ENCODE results near the gene NR5A2. TPM values are rescaled to one million over a fixed set of nuclear protein-coding genes. Genes with fewer than 3 reads are reported as not detected.
A peak's percentile ranks its signal among the peaks of the same experiment; 100 is the strongest.
"Not testable (repeated sequence)": the region's sequence is repeated elsewhere in the genome, so short reads cannot be mapped to it uniquely, and the experiment has no call there.

The NR5A2 gene
- total RNA-seq, 1 donor from 2014 or later, result 8.3 TPM

DNA sequence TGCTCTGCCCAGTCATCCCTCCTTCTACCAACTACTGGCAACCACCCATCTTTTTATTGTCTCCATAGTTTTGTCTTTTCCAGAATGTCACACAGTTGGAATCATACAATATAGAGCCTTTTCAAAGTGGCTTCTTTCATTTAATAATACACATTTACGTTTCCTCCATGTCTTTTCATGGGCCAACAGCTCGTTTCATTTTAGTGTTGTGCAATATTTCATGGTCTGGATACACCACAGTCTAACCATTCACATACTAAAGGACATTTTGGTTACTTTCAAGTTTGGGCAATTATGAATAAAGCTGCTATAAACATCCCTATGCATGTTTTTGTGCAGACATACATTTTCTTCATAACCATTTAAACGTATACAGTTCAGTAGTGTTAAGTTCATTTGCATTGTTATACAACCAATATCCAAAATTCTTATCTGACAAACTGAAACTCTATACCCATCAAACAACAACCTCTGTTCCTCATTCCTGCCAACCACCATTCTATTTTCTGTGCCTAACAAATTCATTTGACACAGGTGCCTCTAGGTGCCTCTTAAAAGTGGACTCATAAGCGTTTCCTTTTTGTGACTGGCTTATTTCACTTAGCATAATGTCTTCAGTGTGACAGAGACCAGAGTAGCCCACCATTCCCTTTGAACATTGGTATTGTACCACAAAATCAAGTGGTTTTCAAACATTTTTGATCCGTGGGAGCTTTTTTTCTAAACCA is 138.1 kb downstream of the NR5A2 start:
- DNase-seq, result no peak

DNA sequence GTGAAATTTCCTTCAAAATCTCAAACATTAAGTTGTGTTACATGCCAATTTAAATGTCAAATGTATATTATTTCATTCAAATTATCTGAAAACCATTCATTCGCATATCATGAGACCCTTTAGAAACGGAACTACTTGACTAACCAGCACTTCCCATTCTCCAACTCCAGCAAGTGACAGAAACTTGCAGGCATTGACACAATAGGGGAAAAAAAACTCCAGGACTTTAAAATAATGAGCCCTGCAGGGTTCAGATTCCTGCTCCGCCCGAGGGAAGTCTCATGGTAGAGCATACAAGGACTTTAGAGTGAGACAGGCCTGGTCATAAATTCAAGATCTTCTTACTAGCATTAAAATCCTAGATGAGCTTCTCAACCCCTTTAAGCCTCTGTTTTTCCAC is 138.9 kb downstream of the NR5A2 start:
- DNase-seq, result no peak

DNA sequence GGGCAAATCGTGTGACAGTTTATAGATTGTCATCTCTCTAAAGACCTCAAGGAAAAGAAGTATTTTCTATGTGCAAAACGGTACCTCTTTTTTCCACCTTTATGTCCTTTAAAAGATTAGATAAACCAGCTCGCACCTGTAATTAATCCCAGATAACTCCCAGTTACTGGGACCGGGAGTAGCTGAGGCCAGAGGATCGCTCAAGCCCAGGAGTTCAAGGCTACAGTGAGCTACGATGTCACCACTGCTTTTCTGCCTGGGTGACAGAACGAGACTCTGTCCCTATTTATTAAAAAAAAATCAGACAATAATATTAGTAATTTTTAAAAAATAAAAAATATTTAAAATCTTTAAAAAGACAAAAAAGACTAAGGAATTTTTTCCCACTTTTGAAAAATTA is 141.4 kb downstream of the NR5A2 start:
- DNase-seq, result no peak

DNA sequence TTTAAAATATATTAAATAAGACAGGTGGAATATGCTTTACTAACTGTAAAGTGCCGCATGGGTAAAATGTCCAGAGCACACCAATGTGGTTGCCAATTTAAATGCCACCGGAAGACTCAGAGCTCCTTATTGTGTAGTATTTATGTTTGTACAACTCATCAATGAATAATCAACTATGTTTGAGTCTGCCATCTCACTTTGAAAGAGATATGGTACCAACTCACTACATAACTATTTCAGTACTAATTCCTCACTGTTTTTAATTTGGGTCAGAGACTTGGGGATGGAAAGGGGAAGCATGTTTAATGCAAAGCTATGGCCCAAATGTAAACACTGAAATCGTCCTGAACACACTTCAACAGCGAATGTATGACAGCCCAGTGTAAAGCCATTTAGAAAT is 144.8 kb downstream of the NR5A2 start:
- no peak for DNase-seq

DNA sequence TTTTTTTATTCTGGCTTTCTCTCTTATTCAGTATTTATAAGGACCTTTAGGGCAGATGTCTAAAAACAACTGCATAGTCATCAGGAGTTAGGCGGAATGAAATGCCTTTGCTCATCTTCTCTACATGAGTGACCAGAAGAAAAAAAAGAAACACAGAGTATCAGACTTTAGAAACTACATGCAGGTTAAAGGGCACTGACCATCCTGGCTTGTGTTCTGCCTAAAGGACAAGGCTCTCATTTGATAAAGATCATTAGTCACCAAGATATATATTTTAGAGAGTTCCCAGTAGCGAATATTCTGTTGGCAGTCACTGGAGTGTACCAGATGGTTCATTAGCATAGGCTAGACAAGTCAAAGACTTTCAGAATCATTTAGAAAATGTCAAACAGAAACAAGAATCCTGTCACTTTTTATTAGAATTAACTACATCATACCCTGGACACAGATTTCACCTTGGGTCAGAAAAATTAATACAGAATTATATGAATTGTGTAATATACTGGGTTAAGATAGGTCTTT is 145.6 kb downstream of the NR5A2 start:
- no peak for DNase-seq

DNA sequence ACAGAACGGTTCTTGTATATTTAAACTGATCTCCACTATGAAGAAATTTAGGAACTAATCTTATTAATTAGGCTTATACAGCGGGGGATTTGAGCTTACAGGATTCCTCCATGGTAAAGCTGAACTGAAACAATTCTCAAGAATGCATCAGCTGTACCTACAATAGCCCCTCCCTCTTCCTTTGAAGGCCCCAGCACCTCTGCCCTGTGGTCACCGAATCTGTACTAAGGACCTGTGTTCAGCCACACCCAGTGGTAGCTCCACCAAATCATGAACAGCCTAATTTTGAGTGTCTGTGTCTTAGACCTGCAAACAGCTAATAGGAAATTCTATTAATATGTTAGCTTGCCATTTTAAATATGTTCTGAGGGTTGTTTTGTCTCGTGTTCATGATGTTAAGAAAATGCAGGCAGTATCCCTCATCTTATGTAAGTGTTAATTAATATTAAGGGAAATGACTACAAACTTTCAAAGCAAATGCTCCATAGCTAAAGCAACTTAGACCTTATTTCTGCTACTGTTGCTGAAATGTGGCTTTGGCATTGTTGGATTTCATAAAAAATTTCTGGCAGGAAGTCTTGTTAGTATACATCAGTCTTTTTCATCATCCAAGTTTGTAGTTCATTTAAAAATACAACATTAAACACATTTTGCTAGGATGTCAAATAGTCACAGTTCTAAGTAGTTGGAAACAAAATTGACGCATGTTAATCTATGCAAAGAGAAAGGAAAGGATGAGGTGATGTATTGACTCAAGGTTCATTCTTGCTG is 147.2 kb downstream of the NR5A2 start:
- DNase-seq, result no peak

DNA sequence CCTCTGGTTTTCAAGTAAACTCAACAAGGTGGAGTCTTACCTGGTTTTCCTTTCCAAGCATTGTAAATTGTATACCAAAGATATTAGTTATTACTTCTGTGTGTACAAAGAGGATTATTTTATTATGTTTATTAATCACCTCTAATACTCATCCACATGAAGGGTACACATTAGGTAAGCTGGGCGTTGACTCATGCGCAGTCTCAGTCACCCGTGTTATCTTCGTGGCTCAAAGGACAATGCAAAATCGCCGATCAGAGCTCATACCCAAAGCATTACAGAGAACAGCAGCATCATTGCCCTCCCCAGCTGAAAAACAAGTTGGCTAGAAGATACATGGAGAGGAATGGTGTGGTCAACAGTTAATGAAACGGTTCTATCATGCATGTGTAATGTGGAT is 148.7 kb downstream of the NR5A2 start:
- DNase-seq, result no peak

DNA sequence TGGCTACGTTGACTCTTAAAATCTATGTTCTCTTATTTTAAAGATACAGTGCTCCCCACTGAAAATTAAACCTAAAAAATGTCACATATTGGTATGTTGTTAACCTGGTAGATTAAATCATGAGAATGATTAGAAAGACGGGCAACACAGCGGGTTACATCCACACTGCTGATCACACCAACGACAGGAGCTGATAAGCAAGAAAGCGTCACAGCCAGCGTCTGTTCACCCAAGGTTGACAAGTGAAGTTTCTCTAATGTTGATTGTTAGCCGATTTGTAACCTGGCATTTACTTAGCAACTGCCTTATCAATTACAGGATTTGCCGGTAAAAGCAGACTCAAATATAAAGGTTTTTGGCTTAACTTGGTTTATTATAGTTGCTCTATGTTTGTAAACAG is 149.3 kb downstream of the NR5A2 start:
- no peak for DNase-seq

DNA sequence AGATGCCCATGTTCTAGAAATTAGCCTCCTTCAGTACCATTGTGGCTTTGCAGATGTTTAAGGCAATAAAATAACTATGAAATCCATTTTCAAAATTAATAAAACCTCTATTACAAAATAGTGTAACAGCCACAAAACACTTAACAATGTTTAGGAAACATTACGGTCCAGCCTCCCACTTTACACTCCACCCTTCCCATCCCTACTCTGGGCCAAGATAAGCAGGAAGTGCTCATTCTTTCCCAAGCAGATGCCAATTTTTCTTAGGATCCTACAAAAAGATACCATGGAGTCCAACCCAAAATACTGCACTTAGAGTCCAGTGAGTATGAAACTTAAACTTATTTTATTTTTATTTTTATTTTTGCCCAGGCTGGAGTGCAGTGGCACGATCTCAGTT is 150.8 kb downstream of the NR5A2 start:
- no peak for DNase-seq

DNA sequence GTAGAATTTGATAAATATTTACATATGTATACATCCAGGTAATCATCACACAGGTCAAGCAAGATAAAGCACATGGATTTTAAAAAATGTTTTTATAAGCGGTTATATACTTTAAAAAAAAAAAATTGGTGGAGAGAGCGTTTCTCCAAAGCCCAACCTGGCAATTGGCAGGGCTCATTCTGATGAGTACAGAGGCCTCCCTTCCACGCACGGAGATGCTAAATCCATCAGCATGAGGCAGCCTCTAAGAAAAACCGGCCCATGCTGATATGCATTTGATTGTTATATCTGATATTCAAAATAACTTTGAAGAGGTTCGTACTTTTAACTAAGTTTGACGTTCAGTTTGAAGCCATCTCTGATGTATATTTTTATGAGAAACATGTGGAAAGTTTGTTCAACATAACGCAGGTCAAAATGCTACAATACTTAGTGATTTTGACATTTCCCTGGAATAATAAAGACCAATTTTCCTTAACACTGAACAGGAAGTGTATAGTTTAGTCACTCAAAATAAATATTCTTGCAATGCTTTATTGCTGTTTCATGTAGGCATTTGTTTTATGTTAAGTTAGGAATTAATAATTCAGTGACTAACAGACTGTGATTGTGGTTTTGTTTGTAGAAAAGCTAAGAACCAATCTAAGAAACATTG is 151.7 kb downstream of the NR5A2 start:
- peak; percentile 19 for DNase-seq

DNA sequence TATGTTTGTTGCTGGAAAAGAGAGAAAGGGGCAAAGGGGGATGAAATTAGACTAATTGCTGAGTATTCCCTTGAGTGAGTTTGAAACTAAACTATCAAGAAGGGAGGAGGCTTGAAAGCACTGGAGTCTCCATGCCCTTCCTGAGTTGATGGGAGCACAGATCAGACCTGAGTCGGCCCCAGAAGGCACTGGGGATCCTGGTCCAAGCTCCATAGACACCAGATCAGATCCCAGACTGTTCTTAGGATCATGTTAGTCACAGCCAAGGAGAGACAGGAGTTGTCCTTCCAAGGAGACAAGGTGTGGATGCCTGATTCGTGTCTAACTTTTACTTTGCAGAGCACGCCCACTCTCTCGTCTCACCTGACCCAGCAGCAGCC is 152.3 kb downstream of the NR5A2 start:
- no peak for DNase-seq

DNA sequence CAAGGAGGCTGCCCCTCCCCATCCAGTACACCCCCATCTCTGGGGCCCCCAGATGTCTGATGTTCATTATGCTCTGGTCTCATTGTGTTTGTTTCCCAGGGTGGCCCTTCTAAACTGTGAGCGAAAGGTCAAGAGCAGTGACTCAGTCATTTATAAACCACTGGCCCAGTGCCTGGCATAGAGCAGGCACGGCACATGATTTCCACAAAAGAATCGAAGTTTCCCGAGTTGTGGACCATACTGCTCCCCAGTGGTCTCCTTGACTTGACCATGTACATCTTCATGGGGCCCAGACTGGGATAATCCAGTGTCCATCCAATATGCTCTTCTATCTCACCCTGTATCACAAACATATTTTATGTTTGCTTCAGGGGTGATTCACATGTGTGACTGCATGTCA is 153.3 kb downstream of the NR5A2 start:
- DNase-seq, result no peak

DNA sequence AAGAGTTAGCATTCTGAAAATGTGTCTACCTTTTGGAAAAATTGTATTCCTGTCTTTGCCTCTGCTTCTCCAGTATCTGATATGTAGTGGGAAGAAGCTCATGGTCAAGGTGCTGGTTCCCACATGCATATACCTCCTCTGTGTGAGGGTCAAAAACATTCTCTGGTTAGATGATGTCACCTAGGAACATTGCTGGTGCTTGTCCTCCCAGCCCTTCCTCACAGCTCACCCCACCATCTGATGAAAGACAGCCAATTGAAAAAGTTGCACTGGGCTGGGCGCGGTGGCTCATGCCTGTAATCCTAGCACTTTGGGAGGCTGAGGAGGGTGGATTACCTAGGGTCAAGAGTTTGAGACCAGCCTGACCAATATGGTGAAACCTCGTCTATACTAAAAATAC is 154.4 kb downstream of the NR5A2 start:
- DNase-seq, result no peak

DNA sequence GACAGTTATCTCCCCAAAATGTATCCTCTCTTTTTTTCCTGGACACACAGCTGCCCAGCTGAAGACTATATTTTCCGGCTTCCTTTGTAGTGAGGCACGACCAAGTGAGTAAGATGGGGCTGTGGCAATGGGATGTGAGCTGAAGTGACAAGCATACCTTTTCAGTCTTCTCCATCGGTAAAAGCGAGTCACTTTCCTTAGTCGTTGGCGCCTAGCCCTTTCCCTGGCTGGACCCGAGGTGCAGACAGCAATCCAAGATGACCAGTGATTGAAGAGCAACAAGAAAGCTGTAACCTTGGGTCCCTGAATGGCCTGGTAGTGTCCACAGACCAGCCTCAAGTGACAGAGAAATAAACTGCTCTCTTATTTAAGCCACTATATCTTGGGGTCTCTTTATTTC is 155.2 kb downstream of the NR5A2 start:
- no peak for DNase-seq

DNA sequence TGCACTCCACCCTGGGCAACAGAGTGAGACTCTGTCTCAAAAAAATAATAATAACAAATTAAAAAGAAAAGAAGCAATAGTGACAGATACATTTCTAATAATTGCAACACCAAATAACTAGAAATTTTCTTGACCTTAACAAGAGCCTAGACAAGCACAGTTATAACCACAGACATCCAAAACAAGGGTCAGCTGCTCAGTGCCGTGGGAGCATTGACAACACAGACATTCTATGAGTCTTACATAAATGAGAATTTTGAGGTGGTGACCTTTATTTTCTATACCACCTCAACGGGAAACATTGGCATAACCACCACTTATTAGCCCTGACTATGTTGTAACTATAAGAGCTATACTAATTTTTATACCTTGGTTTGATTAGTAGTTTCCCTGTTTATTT is 156.1 kb downstream of the NR5A2 start:
- DNase-seq, result no peak

DNA sequence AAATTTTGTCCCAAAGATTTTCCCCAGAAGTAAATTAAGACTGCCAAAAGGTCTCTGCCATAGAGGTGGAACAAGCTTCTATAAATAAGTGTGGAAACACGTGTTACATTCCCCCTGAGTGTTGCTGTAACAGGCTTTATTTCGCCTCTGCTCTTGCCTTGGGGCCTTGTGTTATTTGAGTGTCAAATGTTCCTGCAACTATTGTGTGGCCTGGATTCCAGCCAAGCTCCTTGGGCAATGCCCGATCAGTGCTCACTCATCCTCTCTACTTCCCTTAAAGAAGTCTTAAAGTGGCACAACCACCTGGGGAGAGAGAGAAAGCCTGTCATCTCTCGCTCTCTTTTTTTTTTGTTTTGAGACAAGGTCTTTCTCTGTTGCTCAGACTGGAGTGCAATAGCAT is 156.7 kb downstream of the NR5A2 start:
- peak; percentile 87 for DNase-seq

DNA sequence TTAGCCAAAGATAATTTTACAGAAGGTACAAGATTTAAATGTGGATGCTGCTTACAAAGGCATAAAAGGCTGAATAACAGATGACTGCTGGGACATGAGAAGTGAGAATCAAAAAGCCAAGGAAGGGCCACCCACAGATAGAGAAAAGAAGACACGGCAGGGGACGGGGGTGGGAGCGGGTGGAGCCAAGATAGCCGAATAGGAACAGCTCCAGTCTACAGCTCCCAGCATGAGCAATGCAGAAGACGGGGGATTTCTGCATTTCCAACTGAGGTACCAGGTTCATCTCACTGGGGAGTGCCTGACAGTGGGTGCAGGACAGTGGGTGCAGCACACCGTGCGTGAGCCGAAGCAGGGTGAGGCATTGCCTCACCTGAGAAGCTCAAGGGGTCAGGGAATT is 157.7 kb downstream of the NR5A2 start:
- not testable (repeated sequence) for DNase-seq

DNA sequence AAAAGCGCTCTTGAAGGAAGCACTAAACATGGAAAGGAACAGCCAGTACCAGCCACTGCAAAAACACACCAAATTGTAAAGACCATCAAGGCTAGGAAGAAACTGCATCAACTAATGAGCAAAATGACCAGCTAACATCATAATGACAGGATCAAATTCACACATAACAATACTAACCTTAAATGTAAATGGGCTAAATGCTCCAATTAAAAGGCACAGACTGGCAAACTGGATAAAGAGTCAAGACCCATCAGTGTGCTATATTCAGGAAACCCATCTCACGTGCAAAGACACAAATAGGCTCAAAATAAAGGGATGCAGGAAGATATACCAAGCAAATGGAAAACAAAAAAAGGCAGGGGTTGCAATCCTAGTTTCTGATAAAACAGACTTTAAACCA is 159.8 kb downstream of the NR5A2 start:
- DNase-seq, result not testable (repeated sequence)

DNA sequence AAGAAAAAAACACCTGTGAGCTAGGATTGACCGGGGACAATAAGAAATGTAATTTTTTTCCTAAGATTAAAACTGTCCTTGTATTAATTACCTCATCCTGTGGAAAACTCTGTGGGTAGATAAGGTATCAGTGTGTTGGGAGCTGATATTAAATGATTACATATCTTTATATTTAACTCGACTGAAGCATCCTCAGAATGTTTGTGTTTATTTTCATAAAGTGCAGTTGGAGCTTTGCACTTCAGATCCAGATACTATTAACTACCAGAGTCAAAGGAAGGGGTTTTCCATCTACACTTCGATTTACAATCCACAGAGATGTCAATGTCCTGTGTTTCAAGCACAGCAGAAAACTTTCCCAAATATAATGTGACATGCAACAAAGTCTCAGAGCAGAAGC is 164.5 kb downstream of the NR5A2 start:
- no peak for DNase-seq

DNA sequence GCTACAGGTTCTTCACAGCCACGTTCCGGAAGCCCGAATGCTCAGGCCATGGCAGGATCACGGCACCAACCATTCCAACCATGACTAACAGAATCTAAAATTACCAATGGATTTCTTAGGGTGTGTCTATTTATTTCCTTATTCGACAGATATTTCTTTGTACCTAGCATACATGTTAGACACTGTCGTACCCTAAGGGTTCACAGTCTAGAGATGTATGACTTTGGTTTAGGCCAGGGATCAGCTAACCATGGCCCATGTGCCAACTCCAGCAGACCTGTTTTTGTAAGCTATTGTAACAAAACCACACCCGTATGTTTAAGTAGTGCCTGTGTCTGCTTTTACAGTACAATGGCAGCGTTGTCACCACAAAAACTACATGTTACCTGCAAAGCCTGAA is 167.0 kb downstream of the NR5A2 start:
- DNase-seq, result no peak

DNA sequence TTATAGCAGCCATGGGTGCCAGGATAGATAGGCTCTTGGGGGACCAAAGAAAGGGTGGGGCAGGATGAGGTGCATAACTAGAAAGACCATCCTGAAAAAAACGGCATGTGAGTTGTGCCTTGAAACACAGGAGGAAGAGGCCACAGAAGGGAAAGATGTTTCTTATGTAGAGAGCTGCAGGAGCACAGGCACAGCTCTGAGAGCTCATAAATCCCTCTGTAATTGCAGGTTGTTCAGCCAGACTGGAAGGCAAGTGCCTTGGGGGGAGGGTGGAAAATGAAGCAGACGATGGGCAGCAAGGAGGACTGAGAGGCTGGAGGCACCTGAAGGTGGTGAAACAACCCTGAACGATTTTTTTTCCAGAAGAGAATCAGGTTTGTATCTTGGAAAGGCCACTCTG is 170.7 kb downstream of the NR5A2 start:
- DNase-seq, result no peak

DNA sequence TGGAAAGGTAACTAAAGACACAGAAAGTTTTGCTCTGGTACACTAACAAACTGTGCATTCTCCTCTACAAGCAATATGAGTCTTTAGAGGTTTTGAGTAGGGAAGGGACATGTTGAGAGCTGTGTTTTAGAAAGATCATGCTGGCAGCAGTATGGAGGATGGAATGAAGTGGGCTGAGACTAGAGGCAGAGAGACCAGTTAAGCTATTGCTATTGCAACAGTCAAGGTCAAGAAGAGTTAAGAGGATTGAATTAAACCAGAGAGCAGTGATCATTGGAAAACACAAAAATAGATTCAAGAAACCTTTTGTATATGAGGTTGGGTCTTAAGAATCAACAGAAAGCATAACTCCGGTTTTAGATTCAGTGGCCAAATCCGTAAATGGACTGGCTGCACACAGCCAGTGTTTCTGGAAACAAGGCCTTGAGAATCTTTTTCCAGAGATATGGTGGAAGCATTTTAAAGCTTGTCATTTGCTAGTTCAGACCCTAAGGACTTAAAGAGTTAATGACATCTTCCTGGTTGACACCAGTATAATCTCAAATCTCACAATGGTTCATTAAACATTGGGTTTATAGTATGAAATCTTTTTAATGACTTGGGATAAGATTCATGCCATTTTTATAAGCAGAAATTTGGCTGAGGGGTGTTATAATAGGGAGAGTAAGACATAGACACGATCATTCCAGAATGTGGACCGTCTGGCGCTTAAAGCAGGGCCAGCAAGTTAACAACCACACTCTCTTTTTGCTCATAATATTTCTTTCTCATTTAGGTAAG is 177.9 kb downstream of the NR5A2 start:
- no peak for DNase-seq

DNA sequence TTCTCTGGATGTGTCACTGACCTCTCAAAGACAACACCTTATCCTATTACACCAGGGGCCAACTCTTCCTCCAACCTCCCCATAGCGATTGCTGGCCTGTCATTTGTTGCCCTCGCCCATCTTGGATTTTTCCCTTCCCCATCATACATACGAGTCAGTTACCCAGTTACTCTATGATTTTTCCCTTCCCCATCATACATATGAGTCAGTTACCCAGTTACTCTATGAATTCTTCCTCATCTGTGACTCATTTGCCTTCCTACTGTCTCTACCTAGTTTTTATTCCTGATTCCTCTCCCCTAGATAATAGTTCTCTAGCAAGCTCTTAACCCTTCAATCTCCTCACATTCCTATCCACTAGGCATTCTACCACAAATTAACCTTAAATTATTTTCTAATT is 178.8 kb downstream of the NR5A2 start:
- DNase-seq, result no peak

Data from tongue (tissue), 2 donors.